NK-92 (cell line): ENCODE measurements around the gene LRRC4C.

Experiments used
- DNase-seq: peaks from one replicate; lab custom pipeline; 2025; ENCODE audit not compliant: unreplicated experiment; lab: John Stamatoyannopoulos, UW

Gene LRRC4C

GRCh38 chr11:41459465-41460401 is at the start of gene LRRC4C:
LRRC4C (minus strand) TSS chr11:41459652.
- no peak for DNase-seq

- DNase-seq = no peak
These were observed 48.7 kb upstream of the LRRC4C start for GRCh38 chr11:41508121-41508520.

- DNase-seq = no peak
These were observed 40.0 kb upstream of the LRRC4C start for GRCh38 chr11:41499429-41499828.

GRCh38 chr11:41498726-41499125 is 39.3 kb upstream of the LRRC4C start:
- no peak for DNase-seq

GRCh38 chr11:41497974-41498373 is 38.5 kb upstream of the LRRC4C start:
- DNase-seq = no peak

GRCh38 chr11:41494716-41495115 is 35.3 kb upstream of the LRRC4C start:
- DNase-seq = no peak

- no peak for DNase-seq
These were observed 27.0 kb upstream of the LRRC4C start for GRCh38 chr11:41486424-41486823.

GRCh38 chr11:41483956-41484355 is 24.5 kb upstream of the LRRC4C start:
- no peak for DNase-seq

- no peak for DNase-seq
These were observed 19.7 kb upstream of the LRRC4C start for GRCh38 chr11:41479179-41479578.

- DNase-seq = no peak
These were observed 1.7 kb upstream of the LRRC4C start for GRCh38 chr11:41461057-41461681.

GRCh38 chr11:41458641-41459040 is 811 bp downstream of the LRRC4C start:
- no peak for DNase-seq

- DNase-seq = no peak
These were observed 1.3 kb downstream of the LRRC4C start for GRCh38 chr11:41458154-41458553.

GRCh38 chr11:41457216-41458014 is 2.0 kb downstream of the LRRC4C start:
- DNase-seq = no peak

- DNase-seq = no peak
These were observed 3.2 kb downstream of the LRRC4C start for GRCh38 chr11:41456269-41456668.

- DNase-seq = no peak
These were observed 8.4 kb downstream of the LRRC4C start for GRCh38 chr11:41451011-41451410.

GRCh38 chr11:41449483-41450050 is 9.9 kb downstream of the LRRC4C start:
- no peak for DNase-seq

- DNase-seq = no peak
These were observed 12.9 kb downstream of the LRRC4C start for GRCh38 chr11:41446566-41446965.

GRCh38 chr11:41446107-41446506 is 13.3 kb downstream of the LRRC4C start:
- no peak for DNase-seq

- DNase-seq = no peak
These were observed 22.4 kb downstream of the LRRC4C start for GRCh38 chr11:41437006-41437490.

GRCh38 chr11:41435531-41435930 is 23.9 kb downstream of the LRRC4C start:
- no peak for DNase-seq

GRCh38 chr11:41431784-41432183 is 27.7 kb downstream of the LRRC4C start:
- DNase-seq = no peak
